Measurements from ENCODE around the gene NCKAP5.

NCKAP5 gene

DNA sequence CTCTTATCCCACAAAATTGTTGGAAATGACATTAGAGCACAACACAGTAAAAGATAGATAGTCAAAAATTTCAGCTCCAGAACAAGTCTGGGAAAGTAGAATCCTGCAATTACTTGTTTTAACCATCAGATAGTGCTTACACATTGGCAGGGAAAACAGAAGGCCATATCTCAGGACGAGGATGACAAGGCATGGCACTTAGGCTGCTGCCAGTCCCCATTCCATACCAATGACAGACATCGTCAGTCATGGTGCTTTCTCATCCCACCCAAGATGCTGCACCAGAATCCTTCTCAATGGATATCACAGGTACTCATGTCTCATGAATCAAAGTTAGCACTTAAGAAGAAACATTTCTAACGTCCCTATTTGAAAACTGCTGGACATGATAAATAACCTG is 187.3 kb downstream of the NCKAP5 start:
- DNase-seq (ENCODE audit: low read depth in 2 of 2) = no peak

DNA sequence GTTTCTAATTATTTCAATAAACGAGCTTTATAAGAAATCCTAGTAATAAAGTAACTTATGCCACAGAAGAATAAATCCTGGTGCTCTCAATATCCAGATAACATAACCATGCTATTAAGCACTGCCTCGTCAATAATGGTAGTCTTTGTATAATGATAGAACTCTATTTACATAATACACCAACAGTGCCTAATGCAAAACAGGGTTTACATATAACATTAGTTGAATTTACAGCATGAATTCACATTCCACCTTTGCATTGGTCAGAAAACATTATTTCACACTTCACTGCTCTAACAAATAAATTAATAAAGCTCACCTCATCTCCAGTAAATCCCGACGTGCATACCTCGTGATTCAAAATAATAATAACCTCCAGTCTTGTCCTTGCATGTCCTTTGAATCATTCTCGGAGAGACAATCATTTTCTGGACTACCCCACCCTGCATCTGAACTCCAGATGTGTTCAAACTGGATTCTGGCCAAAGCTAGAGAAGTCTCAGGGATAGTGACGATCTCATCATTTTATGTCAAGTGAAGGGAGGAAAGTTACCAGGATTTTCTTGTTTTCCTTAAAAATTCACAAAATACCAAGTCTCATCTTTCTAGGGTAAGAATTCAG is 189.2 kb downstream of the NCKAP5 start:
- DNase-seq (ENCODE audit: low read depth in 2 of 2) = no peak

DNA sequence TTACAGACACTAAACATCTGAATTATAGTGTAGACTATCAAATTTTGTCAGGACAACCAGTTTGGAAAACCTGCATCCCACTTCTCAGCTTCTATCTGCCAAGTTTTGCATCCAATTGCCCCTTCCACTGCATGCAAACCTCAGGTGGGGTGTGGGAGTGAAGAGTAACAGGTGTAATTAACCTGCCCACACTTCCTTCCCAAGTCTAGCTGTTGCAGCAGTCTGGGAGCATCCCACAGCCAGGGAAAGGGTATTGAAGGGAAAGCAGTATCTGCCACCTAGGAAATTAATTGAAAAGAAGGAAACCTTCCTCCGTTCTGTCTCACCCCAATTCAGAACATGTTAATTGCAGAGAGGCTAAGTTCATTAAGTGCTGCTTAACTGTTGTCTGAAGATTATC is 189.9 kb downstream of the NCKAP5 start:
- DNase-seq (ENCODE audit: low read depth in 2 of 2) = no peak

DNA sequence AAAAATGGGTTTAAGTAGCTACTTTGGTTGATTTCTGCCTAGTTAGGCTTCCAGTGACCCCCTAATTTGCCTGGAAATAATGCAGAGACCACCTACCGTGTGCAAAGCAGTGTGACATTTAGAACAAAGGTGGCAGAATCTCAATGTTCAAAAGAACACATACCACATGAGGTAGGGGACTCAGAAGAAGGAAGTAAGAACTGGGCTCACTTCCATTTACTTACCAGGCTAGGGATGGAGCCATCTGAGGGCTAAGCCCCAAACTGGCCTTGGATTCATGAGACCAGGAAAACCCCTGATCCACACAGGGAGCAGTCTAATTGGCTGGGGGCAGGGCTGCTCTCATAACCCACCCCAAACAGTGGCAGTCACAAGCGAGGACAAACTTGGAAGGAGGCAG is 190.7 kb downstream of the NCKAP5 start:
- no peak for DNase-seq (ENCODE audit: low read depth in 2 of 2)

DNA sequence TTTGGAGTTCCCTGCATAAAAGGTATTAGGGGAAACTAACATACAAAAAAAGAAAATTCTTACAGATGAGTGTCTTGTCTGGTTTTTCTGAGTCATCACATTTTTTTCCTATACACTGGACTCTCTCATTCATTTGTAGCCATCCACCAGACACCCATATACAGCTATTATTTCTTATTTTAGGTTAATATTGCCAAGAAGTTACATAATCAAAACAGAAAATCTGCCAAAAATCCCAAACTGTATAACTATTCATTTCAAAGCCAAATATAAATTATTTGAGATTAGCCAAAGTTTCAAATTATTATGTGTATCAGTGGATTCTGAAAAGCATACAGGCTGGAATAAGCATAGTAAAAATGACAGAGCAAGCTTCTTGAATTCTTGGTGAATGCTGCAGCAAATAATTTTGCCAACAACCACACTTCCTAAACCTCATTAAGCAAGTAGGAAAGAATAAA is 191.2 kb downstream of the NCKAP5 start:
- DNase-seq (ENCODE audit: low read depth in 2 of 2) = no peak

DNA sequence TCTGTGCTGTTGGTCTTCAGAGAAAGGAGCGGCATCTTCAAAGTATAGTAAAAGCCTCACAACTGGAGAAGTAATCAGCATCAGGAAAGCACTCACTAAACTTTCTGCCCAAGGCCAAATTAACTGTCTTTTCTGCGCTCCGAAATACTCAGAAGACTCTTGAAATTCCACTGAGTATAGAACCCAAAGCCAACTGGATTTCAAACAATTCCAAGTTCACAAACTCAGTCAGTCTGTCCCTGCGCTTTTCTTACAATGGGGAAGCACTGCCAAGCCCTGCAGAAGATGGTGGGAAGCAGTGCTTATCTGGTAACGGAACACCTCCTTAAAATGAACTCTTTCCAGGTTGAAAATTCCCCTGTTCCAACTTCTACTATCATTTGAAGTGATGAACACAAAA is 193.5 kb downstream of the NCKAP5 start:
- no peak for DNase-seq (ENCODE audit: low read depth in 2 of 2)

DNA sequence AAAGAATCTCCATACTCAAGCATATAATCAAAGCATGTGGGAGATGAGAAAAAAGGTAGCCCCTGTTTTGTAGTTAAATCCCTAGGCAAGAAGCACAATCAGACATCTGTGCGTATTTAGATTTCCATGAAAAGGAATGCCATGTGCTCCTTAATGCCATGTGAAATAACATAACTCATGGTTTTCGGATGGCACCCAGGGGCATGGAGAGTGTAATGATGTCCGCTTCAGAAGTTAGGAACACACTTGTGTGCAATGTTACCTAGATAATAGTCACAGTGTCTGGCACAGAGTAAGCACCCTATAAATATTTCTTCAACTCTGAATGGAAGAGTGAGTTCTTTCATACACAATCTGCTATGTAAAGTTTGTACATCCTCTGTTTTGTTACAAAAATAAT is 197.0 kb downstream of the NCKAP5 start:
- DNase-seq (ENCODE audit: low read depth in 2 of 2) = no peak

DNA sequence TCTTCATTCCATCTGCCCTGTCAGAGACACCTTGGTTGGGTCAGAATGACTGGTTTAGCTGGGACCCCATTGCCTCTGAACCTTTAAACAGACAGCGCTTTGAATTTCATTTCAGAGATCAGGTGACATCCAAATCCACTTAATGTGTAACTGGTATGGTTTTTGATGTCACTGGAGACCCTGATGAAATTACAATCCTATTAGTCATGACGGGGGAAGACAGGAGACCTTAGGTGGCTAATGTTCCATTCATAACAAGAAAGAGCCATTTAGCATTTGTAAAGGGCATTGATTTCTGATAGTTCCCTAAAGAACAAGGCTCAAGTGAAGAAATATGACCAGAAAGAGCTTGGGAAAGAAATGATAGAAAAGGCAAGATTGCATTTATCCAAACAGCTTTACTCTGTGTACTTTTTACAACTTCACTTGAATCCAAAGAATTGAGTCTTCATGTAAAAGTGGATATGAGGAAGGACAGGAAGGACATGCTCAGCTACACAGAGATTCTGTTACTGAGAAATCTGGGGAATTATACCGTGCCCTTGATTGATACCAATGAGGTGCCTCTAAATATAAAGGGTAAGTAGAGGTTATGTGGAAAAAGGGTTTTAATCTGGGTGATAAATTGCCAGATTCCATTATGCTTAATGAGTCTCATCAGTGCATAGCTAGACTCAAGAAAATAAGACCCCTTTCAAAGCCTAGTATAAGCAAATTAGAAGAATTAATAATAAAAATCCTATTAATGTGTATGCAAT is 198.2 kb downstream of the NCKAP5 start:
- no peak for DNase-seq (ENCODE audit: low read depth in 2 of 2)

DNA sequence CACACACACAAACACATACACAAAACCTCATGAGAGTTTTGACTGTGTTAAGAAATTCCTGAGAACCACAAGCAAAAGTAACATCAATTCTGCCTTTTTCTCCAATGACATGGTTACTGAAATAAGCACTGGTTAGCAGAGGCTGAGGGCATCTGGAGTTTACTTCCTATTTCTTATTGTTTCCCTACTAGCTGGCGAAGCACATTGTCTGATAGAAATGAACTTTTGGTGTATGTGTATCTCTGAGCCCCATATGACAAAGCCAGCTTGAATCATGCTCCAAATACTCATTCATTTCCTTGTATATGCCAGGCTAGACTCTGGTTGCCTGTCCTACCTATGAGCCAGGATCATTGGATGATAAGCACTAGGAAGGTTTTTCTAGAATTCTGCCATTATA is 203.1 kb downstream of the NCKAP5 start:
- DNase-seq (ENCODE audit: low read depth in 2 of 2) = no peak

DNA sequence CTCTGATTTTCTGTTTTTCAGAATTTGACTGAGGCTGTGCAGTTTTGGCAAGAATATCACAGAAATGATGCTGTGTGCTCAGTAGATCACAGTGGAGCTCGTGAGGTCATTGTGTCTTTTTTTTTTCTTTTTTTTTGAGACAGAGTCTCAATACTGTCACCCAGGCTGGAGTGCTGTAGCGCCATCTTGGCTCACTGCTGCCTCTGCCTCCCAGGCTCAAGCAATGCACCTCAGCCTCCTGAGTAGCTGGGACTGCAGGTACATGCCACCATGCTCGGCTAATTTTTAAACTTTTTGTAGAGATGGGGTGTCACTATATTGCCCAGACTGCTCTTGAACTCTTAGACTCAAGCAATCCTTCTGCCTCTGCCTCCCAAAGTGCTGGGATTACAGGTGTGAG is 203.6 kb downstream of the NCKAP5 start:
- DNase-seq (ENCODE audit: low read depth in 2 of 2) = no peak

DNA sequence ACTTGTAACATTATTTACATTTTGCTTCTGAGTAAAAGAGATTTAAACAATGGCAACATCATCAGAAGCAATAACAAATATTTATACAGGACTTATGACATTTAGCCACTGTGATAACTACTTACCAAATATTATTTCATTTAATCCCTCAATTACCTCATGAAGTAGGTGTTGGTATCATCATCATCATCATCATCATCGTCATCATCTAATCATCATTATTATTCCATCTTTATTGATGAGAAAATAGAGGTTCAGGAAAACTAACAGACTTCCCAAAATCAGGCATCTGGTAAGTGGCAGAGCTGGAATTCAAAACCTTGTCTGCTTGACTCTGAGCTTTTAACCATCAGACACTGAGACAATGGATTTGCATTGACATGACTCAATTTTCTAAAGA is 204.4 kb downstream of the NCKAP5 start:
- DNase-seq (ENCODE audit: low read depth in 2 of 2) = no peak

DNA sequence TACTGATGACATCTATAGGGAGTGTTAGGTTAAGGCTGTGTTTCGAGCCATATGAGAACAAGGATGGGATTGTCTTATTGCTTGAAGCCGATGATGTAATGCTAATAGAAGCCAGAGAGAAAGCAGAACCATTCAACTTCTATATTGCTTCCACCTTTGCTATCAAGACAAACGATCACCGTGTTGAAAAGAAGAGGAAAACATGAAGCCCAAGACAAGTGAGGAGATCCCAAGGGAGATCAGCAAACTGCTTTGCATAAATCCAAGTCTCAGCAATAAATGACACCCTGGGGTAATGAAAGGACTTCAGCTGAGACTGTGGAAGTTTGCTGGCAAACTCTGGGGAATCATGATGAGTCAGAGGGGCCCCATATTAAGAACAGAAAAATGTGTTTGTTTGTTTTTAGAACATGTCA is 206.2 kb downstream of the NCKAP5 start:
- DNase-seq (ENCODE audit: low read depth in 2 of 2) = no peak

DNA sequence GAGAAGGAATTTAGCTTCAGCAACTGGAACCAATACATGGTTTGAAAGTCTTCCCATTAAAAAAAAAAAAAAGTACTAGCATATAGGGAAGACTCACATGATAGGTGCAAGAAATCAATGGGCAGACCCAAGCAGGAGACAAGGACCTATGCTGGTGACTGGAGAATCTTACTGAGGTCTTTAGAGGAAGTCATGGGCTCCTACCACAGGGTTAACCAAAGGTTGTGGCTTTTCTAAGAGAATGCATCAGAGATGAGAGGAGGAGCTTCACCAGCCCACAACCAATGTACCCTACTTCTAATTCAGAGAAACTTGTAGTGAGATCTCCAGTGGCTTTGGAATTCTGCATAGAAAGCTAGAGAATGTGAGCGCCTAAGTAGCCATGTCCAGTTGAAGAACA is 207.4 kb downstream of the NCKAP5 start:
- DNase-seq (ENCODE audit: low read depth in 2 of 2) = no peak

DNA sequence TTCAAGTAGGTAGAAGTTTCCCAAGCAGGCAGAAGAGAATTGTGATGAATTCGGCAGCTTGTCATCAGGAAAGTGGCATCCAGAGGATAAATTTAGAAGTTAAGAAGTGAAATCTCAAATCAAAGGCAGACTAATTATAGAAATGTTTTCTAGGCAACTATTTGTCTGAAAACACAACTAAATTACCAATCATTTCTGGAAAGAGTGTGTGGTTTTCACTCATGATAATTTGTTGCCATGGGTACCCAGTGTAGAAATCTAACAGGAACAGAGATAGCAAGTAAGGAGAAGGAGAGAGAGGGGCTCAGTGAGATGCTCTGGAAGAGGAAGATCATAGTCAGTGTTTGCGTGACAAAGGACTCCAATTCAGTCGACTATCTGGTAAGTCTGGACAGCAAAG is 208.1 kb downstream of the NCKAP5 start:
- no peak for DNase-seq (ENCODE audit: low read depth in 2 of 2)

DNA sequence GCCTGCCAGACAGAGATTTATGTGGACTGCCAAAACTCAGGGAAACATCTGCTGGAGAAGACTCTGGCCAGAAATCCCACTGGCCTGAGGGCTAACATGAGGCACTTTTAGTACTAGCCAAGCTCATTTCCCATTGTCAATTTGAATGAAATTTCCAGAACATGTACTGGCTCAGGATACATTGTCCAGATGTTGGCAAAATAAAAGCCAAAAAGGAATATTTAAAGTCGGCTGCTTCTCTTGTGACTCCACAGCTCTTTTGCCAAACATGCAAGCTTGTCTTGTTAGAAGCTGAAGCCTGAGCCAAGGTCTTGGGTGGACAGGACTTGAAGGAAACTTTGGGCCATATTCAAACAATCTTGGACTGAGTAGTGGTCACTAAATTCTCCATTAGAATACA is 215.5 kb downstream of the NCKAP5 start:
- no peak for DNase-seq (ENCODE audit: low read depth in 2 of 2)

DNA sequence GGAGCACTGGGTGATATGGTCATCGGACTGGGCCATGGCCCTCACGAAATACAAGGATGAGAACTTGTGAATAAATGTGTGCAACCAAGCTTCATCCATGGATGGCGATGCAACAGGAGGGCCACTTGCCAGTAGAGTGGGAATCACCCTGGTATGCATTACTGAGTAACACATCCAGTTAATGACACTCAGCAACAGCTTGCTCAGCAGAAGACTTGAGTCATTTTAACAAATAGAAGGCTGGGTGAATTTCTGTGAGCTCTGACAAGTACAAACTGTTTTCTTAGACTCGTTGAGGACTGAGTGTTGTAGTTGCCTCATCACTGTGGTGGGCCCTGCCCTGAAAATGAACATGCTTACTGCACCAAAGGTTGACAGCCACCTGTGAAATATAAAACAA is 221.6 kb downstream of the NCKAP5 start:
- no peak for DNase-seq (ENCODE audit: low read depth in 2 of 2)

DNA sequence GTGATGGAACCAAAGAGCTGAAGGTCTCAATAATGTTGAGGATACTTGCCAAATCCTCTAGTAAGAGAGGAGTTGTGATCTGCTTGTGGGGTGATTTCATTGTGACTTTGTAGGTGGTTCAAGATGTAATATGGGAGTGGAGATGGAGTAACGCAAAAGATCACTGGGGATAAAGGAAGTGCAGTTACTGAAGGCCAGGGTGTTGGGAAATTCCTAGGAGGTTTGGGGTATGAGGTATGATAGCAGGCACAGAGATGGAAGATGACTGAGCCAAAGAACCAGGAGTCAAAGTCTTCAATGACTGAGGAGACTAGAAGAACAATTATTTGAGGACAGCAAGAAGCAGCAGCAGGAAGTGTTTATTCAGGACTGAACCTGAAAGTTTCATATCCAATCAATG is 222.6 kb downstream of the NCKAP5 start:
- DNase-seq (ENCODE audit: low read depth in 2 of 2) = no peak

DNA sequence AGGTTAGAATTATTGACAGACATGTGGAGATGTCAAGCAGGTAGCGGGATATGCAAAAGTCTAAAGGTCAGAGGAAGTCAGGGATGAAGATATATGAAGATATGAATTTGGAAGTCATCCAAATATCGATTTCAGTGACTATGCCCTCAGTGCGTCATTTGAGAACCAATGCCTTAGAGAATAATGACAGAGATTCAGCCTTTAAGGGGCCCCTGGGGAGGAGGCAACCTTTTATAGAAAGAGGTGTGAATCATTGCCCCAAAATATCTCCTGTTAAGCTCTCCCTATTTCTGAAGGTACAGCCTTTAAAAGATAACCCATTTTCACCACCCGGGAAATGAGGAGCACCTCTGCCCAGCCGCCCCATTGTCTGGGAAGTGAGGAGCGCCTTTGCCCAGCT is 223.4 kb downstream of the NCKAP5 start:
- no peak for DNase-seq (ENCODE audit: low read depth in 2 of 2)

DNA sequence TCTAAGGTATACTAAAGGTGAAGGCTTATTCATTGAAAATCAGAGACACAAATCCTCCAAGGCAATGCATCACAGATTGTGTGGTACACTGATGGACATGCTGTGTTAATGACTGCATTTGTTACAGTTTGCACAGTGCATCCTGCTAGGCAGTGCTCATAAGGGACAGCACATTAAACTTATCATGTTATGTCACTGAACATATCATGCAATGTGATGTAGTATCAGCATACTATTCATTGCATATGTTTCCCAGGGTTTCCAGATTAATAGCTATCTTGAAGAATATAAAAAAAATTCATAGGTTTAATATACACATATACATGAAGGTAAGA is 225.3 kb downstream of the NCKAP5 start:
- no peak for DNase-seq (ENCODE audit: low read depth in 2 of 2)

DNA sequence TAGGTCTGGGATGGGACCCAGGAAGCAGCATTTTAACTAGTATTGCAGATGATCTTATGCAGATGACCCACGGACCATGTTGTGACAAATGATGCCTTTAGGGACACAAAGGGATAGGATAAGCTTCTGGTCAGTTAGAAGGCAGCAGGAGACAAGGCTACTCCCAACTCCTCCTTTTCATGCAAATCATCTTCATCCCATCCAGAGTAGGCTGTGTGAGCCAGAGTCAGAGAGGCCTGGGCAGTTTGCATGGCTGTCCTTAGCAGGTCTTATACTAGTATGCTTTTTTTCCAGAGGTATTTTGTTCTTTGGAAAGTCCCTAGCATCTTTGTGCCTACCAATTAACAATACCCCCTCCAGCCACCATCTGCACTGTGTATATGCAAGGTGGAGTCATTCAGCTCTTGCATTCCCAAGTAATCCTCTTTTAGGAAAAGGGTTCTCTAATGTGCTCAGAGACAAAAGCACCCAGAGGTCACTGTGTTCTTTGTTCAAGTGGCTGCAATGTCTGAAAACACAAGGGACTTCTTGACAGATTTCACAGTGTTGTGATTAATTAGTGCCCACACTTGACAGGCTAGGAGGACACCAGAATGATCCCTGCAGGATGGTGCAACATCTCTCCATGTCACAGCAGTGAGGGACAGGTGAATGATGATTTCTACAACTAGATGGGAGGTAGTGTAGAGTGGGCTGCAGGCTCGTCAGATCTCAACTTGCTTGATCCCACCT is 225.8 kb downstream of the NCKAP5 start:
- no peak for DNase-seq (ENCODE audit: low read depth in 2 of 2)

DNA sequence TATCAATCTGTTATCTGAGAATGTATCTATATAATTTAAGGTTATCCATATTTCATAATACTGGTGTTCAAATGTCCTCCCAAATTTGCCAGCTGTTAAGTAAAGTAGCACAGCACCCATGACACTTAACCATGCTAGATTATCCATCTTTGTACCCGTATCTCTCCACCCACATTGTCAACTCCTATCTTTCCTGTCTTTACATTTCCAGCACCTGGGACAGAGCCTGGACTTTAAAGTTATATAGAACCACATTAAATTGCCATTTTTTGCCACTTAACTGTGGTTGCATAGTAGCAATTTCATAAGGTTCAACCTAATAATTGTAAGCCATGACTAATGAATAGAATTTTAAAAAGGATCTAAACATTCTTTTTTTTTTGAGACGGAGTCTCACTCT is 226.7 kb downstream of the NCKAP5 start:
- DNase-seq (ENCODE audit: low read depth in 2 of 2) = no peak

DNA sequence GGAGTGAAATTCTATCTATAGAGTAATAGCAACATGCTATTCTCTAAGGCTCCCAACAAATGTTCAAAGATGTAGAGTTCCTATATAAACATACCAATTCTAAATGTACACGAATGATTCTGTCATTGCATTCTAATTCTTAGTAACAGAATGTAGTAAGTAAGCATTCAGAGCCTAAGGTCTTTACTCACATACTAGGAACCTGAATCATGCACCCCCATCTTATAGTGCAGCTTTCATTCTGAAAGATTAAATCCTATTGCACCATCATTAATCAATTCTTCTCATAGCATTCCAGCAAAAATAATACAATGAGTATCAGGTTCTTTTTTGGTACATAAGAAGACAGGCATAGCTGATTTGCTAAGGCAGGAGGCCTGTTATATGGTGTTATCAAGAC is 230.0 kb downstream of the NCKAP5 start:
- DNase-seq (ENCODE audit: low read depth in 2 of 2) = no peak

DNA sequence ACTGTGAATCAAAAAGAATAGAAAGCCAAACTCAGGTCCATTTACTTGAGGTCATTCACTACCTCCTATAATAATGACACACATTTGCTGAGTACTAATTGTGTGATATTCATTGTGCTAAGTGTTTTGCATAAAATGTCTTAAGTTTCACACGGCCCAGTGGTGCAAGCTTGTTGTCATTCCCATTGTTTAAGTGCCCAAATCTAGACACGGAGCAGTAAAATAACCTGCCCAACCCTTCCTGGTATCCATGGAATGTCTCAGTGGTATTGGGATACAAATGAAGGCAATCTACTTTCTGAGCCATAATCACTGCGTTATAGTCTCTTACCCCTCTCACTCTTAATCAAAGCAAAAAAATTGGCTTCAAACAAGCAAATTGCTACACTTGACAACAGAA is 233.3 kb downstream of the NCKAP5 start:
- no peak for DNase-seq (ENCODE audit: low read depth in 2 of 2)

Measured in stimulated activated CD4-positive, alpha-beta T cell treated with anti-CD3 and anti-CD28 coated beads, Interleukin-4, amount 100 ng/mL, for 48 hours (primary cell).